Stimulated activated CD4-positive, alpha-beta T cell treated with anti-CD3 and anti-CD28 coated beads, Interleukin-2, amount 100 ng/mL, for 48 hours (primary cell): ENCODE measurements around the gene ARL15.
A peak's percentile ranks its signal among the peaks of the same experiment; 100 is the strongest.

Source experiments
- DNase-seq, 2 donors: peaks; one replicate each; pipeline ENCODE4 v3.0.0-alpha.2; 2020

The ARL15 gene

GRCh38 chr5:54282876-54283275 is 27.5 kb downstream of the ARL15 start:
- DNase-seq = no peak

DNA sequence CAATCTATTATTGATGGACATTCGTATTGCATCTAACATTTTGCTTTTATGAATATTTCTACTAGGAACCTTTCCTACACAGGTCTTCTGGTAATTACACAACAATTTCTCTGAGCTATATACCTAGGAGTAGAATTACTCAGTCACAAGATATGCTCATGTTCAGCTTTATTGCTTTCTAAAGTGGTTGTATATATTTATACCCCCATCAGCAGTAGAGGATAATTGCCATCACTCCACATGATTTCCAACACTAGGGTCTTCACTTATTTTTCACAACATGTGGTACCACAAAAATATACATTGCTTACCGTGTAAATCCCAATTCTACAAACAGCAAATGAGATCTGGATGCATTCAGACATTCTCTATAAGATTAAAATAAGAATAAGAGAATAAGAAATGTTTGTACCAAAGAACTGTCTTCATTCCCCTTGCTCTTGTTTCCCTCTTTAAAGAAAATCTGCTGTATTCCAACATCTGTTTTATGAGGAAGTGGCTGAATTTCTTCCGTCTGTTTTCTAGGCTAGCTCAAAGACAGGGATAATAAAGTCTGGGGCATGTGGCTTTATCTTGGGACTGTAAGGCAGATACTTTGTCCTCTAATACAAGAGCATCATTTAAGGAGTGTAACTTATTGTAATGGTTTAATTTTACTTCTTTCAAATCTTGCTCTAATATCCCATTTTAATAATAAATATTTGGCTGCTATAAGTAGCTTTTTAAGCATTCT is 28.2 kb downstream of the ARL15 start:
- no peak for DNase-seq

DNA sequence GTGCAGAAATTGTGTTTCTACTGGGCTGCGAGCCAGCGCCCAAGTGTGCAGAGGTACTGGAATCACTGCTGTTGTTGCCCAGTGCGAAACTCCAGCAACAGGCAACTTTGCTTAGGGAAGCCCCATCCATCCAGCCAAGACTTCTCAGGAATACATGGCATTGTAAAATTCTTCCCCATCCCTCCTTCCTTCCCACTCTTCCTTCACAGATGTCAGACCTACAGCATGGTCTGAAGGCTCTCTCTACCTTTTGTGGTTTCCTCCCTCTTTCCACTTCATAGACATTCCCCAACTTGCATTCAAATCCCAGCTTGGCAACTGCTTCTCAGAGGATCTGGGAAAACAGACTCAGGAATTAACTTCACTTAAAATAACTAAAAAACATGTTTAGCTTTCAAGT is 30.4 kb downstream of the ARL15 start:
- no peak for DNase-seq

DNA sequence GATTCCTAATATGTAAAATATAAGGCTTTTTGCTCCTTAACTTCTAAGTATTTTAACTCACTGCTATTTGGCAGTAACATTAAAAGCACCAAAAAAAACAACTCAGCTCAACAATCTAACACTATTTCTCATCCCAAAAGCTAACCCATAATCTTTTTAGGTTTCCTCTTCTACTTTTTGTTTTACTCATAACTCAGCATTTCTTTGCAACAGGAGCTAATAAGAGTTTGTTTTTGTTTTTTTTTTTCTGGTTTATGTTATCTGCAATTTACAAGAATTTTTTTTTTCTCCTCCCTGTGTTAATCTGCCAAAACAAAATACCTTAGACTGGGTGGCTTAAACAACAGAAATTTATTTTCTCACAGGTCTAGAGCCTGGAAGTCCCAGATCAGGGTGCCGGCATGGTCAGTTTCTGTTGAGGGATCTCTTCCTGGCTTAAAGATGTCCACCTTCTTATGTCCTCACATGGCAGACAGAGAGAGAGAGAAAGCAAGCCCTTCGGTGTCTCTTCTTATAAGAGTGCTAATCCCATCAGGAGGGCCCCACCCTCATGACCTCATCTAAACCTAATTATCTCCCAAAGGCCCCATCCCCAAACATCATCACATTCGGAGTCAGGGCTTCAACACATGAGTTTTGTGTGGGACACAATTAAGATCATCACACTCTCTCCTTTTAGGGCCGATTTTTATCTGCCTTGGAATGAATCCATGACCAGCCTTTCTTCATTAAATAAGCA is 31.2 kb downstream of the ARL15 start:
- DNase-seq = no peak

DNA sequence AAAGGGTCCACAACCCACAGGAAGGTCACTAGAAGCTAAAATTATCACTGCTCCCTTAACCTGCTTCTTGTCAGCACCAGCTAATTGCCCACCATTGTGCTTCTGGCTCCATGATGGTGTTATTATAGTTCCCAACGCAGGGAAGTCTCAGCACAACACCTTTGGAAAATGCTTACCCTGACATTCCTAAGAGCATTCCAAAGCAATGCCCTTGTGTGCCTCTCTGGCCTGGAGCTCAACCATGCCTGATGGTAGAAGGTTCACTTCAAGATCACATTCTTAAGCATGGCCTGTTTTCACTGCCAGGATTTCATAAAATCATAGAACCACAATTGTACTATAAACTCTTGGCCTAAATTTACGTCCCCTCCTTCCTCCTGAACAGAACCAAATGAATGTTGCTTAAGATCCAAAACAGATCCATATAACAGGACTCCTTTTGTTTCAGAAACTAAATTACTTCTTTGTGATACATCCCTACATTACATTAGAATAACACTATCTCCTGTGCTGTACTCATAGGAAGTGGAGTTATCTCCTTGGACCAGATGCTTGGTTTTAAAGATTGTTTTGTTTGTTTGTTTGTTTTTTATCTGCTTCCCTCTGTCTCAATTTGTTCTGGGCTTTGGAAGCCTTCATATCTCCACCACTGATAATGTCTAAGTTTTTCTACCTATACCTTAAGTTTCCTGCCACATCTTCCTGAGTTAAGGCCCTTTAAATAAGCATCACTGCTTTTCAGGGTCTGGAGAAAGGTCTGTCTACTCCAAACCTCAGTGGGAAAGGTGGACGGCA is 32.1 kb downstream of the ARL15 start:
- no peak for DNase-seq

- no peak for DNase-seq
Measured at GRCh38 chr5:54276048-54276447, 34.3 kb downstream of the ARL15 start.

- DNase-seq = no peak
Measured at GRCh38 chr5:54275361-54275760, 35.0 kb downstream of the ARL15 start.

- no peak for DNase-seq
Measured at GRCh38 chr5:54274944-54275343, 35.4 kb downstream of the ARL15 start.

DNA sequence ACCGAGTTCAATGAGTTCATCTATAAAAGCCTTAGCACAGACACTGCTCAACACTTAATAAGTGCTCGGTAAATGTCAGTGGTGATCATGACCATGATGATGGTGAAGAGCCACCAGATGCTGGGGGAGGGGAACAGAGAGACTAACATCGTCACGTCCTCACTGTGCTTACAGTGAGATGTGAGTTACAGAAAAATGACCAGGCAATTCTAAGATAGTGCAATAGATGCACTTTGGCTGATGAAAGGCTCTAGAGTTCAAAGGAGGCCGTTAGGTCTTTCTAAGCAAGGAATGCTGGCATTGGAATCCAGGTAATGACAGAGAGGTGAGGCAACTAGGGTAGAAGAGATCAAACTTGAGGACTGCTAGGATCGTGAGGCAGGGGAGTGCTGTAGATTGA is 36.7 kb downstream of the ARL15 start:
- DNase-seq = no peak

- DNase-seq = no peak
Measured at GRCh38 chr5:54272746-54273145, 37.6 kb downstream of the ARL15 start.

- no peak for DNase-seq
Measured at GRCh38 chr5:54270326-54270725, 40.0 kb downstream of the ARL15 start.

DNA sequence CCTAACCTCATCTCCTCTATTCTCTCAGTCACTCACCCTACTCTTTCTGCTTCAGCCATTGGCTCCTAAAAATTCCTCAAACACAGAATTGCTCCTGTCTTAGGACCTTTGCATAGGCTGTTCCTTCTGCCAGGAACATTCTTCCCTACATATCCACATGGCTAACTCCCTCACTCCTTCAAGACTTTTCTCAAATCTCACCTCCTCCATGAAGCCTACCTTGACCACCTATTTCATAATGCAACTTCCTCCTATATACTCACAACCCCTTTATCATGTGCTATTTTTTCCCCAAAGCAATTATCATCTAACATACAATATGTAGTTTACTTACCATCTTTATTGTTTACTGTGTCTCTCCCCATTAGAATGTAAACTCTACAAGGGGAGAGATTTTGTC is 45.8 kb downstream of the ARL15 start:
- no peak for DNase-seq

- no peak for DNase-seq
Measured at GRCh38 chr5:54263447-54263846, 46.9 kb downstream of the ARL15 start.

- no peak for DNase-seq
Measured at GRCh38 chr5:54261596-54261995, 48.8 kb downstream of the ARL15 start.

- DNase-seq = no peak
Measured at GRCh38 chr5:54259981-54260380, 50.4 kb downstream of the ARL15 start.

DNA sequence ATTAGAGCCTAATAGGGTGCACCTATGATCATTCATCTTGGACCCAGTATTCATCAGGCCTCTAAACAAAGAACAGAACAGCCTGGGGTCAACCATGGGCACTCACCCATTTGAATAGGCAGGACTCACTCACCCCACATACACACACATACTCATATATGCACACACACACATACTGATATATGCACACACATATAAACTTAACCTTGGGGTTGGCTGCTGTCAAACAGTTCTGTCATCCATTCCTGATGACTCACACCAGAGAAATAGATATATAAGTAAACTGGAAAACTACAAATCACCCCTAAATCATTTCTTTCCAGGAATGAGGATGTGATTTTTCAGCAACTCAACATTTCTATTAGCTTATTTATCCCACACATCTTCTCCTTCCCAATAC is 51.3 kb downstream of the ARL15 start:
- DNase-seq = no peak

- DNase-seq = no peak
Measured at GRCh38 chr5:54257366-54258118, 52.8 kb downstream of the ARL15 start.

DNA sequence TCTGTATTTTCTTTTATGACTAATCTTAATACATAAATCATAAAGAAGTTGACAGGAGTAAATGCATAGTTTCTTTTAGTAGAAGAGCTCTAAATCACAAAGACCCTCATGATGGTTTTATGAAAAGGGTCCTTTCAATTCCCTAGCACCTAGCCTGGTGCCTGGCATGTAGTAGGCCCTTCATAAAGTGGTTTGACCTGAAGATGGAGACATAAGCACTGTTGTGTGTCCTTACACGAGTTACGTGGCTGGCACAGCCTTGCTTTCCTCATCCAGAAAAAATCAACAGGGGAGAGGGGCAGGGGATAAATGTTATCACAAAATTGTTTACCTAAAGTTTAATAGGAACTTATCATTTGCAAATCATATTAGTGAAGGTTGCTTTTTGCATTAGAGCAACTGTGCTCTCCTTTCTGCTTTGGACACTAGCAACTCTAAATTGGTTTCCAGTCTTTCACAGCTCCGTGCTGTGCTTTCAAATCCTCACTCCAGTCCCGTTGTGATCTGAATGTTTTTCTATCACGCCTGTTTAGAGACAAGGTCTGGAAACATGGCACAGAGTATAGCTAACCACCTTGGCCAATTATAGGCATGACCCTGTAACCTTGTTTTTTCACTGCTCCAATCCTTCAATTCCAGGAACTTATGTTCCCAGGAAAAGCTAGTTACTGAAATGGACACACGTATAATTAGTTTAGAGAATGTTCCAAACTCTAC is 55.7 kb downstream of the ARL15 start:
- no peak for DNase-seq

GRCh38 chr5:54251981-54252380 is 58.4 kb downstream of the ARL15 start:
- DNase-seq = no peak

DNA sequence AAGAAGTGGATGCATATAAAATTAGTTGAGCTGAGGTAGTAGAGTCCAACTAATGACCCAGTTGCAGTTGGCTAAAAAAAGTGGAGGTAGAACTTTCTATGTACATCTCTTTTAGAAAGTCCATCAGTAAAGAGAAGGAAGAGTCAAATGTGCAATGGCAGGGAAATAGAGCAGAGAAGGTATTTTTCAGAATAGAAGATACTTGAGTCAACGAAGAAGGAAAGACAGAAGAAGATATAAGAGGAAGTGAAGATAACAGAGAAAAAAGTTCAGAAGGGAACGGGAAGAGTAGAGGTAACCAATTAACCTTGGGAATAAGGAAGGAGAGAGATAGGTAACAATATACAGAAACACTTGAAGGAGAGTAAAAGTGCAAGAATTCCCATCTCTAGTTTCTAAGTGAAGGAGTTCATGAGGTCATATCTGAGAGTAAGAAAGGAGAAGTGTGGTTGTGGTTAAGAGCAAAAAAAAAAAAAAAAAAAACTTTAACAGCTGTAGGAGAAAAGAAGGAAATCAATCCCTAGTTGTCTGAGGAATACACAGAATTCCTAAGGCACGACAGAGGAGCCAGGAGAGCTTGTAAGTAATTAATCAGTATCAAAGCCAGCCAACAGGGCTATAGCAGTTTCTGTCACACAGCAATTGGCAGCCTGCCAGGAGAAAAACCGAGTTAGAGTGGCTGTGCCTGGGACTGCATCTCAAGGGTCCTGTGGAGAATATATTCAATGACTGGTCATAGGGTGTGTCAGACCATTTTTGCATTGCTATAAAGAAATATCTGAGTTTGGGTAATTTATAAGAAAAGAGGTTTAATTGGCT is 61.0 kb downstream of the ARL15 start:
- DNase-seq = peak; percentile 11 to 23

DNA sequence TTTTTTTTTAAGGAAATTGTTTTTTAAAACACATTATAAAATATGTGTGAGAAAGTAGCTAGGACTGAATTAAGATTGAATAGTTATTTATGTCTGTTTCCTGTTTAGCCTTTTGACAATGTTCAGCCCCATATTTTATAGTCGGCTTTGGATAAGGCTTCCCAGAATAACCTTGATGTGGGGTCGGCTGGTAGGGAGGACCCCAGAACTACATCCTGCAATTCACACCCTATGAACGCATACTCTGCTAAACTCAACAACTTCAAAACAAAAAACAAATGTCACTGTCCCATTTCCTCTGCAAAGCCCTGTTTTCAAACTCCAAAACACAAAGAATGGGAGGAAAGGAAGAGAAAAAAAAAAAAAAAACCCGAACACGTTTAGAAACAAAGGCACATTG is 63.1 kb downstream of the ARL15 start:
- DNase-seq = no peak
